ENCODE data around the gene PREPL. TPM values are rescaled to one million over a fixed set of nuclear protein-coding genes. Genes with fewer than 3 reads are reported as not detected.

Gene PREPL
- total RNA-seq, 2 donors from 2014 or later: 29.6 to 35.6 TPM

DNA sequence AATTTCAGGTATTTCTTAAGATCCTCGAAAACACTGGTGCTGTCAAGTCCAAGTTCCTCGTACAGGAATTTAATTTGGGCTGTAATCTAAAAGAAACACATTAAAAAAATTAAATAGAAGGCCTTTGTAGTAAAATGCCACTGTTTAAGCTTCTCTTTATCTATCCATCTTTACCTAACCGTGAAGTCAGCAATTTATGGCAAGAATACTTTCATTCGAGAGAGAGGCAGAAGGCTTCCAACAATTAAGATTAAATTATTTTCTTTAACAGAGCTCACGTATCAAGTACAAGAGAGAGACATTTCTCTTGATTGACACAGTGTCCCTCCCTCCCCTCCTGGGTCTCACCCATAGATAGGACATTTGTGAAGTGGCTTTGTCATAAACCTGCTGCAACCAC, 39.9 kb downstream of the PREPL start:
- Histone ChIP-seq H3K36me3 (peaks cover 9% of the 10 kb centered on the region), H3K9ac (ENCODE audit: low read depth in 2 of 2, low read length in 2 of 2) (no peak overlapping the region), H3K4me1 (no peaks in the 10 kb centered on the region), H3K4me3 (no peak overlapping the region), H3K27ac (no peak overlapping the region), H3K27me3 (no peaks in the 10 kb centered on the region), H3K9me3 (no peaks in the 10 kb centered on the region)
- intact Hi-C loops (cut with DNase I): no loop called here
- TF ChIP-seq, protein P1, sequence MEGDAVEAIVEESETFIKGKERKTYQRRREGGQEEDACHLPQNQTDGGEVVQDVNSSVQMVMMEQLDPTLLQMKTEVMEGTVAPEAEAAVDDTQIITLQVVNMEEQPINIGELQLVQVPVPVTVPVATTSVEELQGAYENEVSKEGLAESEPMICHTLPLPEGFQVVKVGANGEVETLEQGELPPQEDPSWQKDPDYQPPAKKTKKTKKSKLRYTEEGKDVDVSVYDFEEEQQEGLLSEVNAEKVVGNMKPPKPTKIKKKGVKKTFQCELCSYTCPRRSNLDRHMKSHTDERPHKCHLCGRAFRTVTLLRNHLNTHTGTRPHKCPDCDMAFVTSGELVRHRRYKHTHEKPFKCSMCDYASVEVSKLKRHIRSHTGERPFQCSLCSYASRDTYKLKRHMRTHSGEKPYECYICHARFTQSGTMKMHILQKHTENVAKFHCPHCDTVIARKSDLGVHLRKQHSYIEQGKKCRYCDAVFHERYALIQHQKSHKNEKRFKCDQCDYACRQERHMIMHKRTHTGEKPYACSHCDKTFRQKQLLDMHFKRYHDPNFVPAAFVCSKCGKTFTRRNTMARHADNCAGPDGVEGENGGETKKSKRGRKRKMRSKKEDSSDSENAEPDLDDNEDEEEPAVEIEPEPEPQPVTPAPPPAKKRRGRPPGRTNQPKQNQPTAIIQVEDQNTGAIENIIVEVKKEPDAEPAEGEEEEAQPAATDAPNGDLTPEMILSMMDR (IDR thresholded peaks at IDR 0.05): no peak
- DNase-seq: no peak

DNA sequence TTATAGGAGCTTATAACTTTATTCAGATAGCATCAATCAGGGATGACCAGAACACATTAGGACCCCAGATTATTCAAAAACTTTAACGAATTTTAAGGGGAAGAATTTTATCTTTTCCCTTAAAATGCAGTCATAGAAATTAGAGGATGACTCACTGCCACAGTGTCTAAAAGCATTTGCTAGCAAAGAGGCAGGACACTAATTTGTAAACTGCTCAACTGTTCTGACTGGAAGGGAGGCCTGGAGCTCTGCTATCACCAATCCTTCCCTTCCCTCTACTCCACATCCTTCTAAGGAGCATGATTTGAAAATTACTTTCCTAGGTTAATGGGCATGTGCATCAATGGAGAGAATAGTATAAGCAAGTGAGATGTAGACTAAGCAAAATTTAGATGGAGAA, 40.5 kb downstream of the PREPL start:
- peaks cover 7% of the 10 kb centered on the region for H3K36me3 ChIP-seq
- H3K9ac ChIP-seq (ENCODE audit: low read depth in 2 of 2, low read length in 2 of 2): no peak overlapping the region
- H3K27ac ChIP-seq: no peak overlapping the region
- H3K4me3 ChIP-seq: no peak overlapping the region
- H3K27me3 ChIP-seq: no peaks in the 10 kb centered on the region
- intact Hi-C loops (cut with DNase I): no loop called here
- no peaks in the 10 kb centered on the region for H3K9me3 ChIP-seq
- H3K4me1 ChIP-seq: no peaks in the 10 kb centered on the region
- TF ChIP-seq, protein P1 (IDR thresholded peaks at IDR 0.05): no peak
- no peak for DNase-seq

DNA sequence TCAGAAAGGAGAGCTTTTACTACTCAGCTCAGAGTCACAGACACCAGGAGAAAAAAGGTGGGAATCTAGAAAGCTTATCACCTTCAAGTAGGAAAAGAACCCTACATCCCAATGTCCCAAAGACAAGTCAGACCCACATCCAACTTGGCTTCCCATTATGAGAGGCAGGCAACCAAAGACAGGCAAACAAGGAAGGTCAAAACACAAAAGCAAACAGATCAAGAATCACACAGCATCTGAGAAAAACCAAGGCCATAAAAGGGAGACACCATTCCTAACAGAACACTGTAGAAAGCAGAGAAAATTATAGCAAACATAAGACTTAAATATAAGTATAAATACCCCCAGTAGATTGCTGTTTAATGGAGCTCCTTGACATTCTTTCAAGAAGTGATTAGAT, 45.3 kb downstream of the PREPL start:
- no peaks in the 10 kb centered on the region for H3K9me3 ChIP-seq
- no peak overlapping the region for H3K4me3 ChIP-seq
- no peaks in the 10 kb centered on the region for H3K27me3 ChIP-seq
- intact Hi-C loops (cut with DNase I): no loop called here
- no peaks in the 10 kb centered on the region for H3K36me3 ChIP-seq
- H3K9ac ChIP-seq (ENCODE audit: low read depth in 2 of 2, low read length in 2 of 2): no peak overlapping the region
- TF ChIP-seq, protein P1 (IDR thresholded peaks at IDR 0.05): no peak
- H3K27ac ChIP-seq: no peak overlapping the region
- no peaks in the 10 kb centered on the region for H3K4me1 ChIP-seq
- no peak for DNase-seq

DNA sequence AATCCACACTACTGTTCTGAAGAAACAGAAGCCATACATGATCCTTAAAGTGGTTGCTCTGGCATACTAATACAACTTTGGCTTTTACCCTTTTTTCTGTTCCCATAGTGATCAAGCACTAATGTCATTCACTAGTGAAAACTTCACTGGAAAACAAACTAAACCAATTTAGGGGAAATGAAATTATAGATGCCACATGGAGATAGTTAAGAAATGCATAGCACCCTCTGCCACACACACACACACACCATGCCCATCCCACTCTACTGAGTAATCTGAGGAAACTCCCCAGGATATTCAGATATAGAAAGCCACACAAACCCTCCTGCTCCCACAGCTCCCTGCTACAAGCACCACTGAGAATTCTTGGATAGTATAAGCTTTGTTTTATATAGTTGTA, 46.9 kb downstream of the PREPL start:
- intact Hi-C loops (cut with DNase I): no loop called here
- no peaks in the 10 kb centered on the region for H3K27me3 ChIP-seq
- TF ChIP-seq, protein P1 (IDR thresholded peaks at IDR 0.05): no peak
- peaks cover 6% of the 10 kb centered on the region for H3K9me3 ChIP-seq
- no peaks in the 10 kb centered on the region for H3K4me1 ChIP-seq
- H3K9ac ChIP-seq (ENCODE audit: low read depth in 2 of 2, low read length in 2 of 2): no peak overlapping the region
- H3K4me3 ChIP-seq: no peak overlapping the region
- DNase-seq: no peak
- H3K36me3 ChIP-seq: no peaks in the 10 kb centered on the region
- no peak overlapping the region for H3K27ac ChIP-seq

DNA sequence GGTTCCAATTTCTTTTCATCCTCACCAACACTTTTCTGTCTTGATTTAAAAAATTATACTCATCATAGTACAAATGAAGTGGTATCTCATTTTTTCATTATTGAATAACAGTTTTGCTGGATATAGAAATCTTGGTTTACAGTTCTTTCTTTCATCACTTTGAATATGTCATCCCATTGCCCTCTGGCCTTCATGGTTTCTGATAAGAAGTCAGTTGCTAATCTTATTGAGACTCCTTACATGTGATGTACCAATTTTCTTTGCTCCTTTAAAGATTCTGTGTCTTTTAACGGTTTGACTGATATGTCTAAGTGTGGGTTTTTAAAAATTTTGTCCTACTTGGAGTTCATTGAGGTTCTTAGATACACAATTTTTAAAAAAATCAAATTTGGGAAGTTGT, 51.0 kb downstream of the PREPL start:
- no peaks in the 10 kb centered on the region for H3K4me1 ChIP-seq
- H3K9ac ChIP-seq (ENCODE audit: low read depth in 2 of 2, low read length in 2 of 2): no peak overlapping the region
- no peak for DNase-seq
- H3K27me3 ChIP-seq: no peaks in the 10 kb centered on the region
- H3K4me3 ChIP-seq: no peak overlapping the region
- H3K36me3 ChIP-seq: no peaks in the 10 kb centered on the region
- TF ChIP-seq, protein P1 (IDR thresholded peaks at IDR 0.05): no peak
- intact Hi-C loops (cut with DNase I): no loop called here
- no peak overlapping the region for H3K27ac ChIP-seq
- H3K9me3 ChIP-seq: peaks cover 6% of the 10 kb centered on the region

DNA sequence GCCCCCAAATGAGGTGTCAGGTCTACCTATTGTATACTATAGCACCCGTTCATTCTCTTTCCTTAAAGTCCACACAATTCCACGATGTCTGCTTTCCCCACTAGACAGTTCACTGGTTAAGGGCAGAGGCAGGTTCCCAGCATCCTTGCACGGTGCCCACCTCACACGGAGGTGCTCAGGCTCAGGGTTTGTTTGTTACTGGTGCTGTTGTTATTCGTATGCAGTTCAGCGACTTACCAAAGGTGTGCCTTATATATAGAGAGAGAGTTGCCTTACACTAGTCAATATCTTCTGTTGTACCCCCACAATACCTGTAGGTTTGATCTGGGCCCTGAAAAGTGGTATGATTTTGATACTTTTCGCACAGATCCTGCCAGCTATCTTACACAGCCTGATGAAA, 55.4 kb downstream of the PREPL start:
- no peak for DNase-seq
- H3K4me1 ChIP-seq: no peaks in the 10 kb centered on the region
- TF ChIP-seq, protein P1 (IDR thresholded peaks at IDR 0.05): no peak
- no peak overlapping the region for H3K27ac ChIP-seq
- intact Hi-C loops (cut with DNase I): no loop called here
- no peak overlapping the region for H3K4me3 ChIP-seq
- no peak overlapping the region for H3K9ac ChIP-seq (ENCODE audit: low read depth in 2 of 2, low read length in 2 of 2)
- H3K36me3 ChIP-seq: no peaks in the 10 kb centered on the region
- peaks cover 6% of the 10 kb centered on the region for H3K9me3 ChIP-seq
- no peaks in the 10 kb centered on the region for H3K27me3 ChIP-seq

All from colonic mucosa (tissue), 4 donors.